Measurements from ENCODE around the gene KDM4F. TPM values are rescaled to one million over a fixed set of nuclear protein-coding genes. Genes with fewer than 3 reads are reported as not detected.

KDM4F gene
- total and polyA plus RNA-seq, 11 donors: not detected

DNA sequence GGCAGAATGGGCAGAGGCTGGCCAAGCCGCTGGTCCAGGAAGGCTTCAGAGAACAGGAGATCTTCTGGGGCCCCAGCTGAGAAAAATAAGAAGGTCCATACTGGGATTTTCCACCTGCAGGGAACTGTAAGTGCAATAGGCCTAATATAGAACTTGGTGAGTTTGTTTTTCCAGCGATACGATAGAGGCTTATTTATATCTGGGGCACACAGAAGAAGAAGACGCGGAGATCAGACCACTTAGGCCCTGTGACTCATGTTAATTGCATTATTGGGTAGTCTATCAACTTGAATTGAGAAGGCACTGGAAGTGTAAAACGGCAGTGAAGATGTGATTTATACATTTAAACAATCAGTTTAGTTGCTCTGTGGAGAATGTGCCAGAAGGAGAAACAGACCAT is 9.8 kb downstream of the KDM4F start:
- H3K4me1 ChIP-seq: no peaks in the 10 kb centered on the region
- H3K27me3 ChIP-seq: peaks cover 0 to 10% (median 0%) of the 10 kb centered on the region in 9 donors
- TF ChIP-seq, protein P1, sequence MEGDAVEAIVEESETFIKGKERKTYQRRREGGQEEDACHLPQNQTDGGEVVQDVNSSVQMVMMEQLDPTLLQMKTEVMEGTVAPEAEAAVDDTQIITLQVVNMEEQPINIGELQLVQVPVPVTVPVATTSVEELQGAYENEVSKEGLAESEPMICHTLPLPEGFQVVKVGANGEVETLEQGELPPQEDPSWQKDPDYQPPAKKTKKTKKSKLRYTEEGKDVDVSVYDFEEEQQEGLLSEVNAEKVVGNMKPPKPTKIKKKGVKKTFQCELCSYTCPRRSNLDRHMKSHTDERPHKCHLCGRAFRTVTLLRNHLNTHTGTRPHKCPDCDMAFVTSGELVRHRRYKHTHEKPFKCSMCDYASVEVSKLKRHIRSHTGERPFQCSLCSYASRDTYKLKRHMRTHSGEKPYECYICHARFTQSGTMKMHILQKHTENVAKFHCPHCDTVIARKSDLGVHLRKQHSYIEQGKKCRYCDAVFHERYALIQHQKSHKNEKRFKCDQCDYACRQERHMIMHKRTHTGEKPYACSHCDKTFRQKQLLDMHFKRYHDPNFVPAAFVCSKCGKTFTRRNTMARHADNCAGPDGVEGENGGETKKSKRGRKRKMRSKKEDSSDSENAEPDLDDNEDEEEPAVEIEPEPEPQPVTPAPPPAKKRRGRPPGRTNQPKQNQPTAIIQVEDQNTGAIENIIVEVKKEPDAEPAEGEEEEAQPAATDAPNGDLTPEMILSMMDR (IDR thresholded peaks at IDR 0.05): no peak
- TF ChIP-seq POLR2A (IDR thresholded peaks at IDR 0.05): no peak
- no peaks in the 10 kb centered on the region for H3K36me3 ChIP-seq
- no peak for DNase-seq
- intact Hi-C loops (cut with DNase I): no loop called here
- peak in 1 of 4 donors; percentile 75 for ATAC-seq
- H3K27ac ChIP-seq: no peak overlapping the region
- no peaks in the 10 kb centered on the region for H3K9me3 ChIP-seq
- 71 to 79% (median 74%) methylated on average over 6 of the region's 6 CpGs for WGBS, 4 donors
- H3K4me3 ChIP-seq: no peak overlapping the region

- H3K36me3 ChIP-seq: no peaks in the 10 kb centered on the region
- H3K9me3 ChIP-seq: no peaks in the 10 kb centered on the region
- DNase-seq (no peak), ATAC-seq (no peak)
- no peak overlapping the region for H3K27ac ChIP-seq
- no peak overlapping the region for H3K4me3 ChIP-seq
- H3K4me1 ChIP-seq: peaks cover under 1 to 22% (median 13%) of the 10 kb centered on the region in 12 donors
- 91 to 99% (median 95%) methylated on average over 1 of the region's 1 CpG for WGBS, 4 donors
- intact Hi-C loops (cut with DNase I): loop anchor here in 8 of 10 donors (5.0 to 10.0 kb wide), 10 partner anchors 67 to 702 kb away; partner anchors contain the start of genes CWC15 (in 4 of the 8), KDM4D (in 4 of the 8) and SESN3 (in 1 of the 8)
- no peaks in the 10 kb centered on the region for H3K27me3 ChIP-seq
- TF ChIP-seq, protein P1 (IDR thresholded peaks at IDR 0.05): no peak
Measured at GRCh38 chr11:95065336-95065735, 16.1 kb downstream of the KDM4F start.

DNA sequence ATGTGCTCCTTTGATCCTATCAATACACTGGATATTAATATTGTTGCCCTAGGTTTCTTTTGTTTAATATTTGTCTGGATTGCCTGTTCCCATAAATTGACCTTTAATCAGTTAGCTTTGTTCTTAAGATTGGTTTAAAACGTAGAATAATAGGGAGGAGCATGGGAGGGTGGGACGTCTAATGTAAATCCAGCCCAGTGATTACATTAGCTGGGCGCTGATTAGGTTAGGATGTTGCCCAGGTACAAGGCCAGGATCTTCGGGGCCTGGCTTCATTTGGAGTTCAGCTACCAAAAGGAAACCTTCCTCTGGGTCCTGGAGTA is 17.5 kb downstream of the KDM4F start, which contains the start of gene SRSF8:
SRSF8 (plus strand) TSS at position 204 of the 323 bp plus-strand sequence. CDS start 308 bp downstream, outside the sequence.
- no peak for DNase-seq
- WGBS, 4 donors: 0 to 1% (median 0%) methylated on average over 4 of the region's 4 CpGs
- intact Hi-C loops (cut with DNase I): loop anchor here in 8 of 10 donors (2.0 to 10.0 kb wide), 12 partner anchors 66 to 701 kb away; partner anchors contain the start of genes CWC15 (in 4 of the 8), KDM4D (in 4 of the 8) and SESN3 (in 2 of the 8)
- Histone ChIP-seq H3K4me3 (peak within 1 kb of the TSS; percentile 62 to 92 (median 78)), H3K9me3 (no peaks in the 10 kb centered on the region), H3K36me3 (peaks cover 0 to 6% (median 0%) of the 10 kb centered on the region in 9 donors), H3K27ac (peak within 1 kb of the TSS; percentile 93 to 99 (median 96)), H3K27me3 (no peaks in the 10 kb centered on the region), H3K4me1 (peaks cover 3 to 24% (median 13%) of the 10 kb centered on the region in 12 donors)
- no peak for ATAC-seq
- no peak for TF ChIP-seq POLR2A (IDR thresholded peaks at IDR 0.05)
- TF ChIP-seq, protein P1 (IDR thresholded peaks at IDR 0.05): no peak

GRCh38 chr11:95067039-95067840 is 18.0 kb downstream of the KDM4F start:
- H3K27me3 ChIP-seq: no peaks in the 10 kb centered on the region
- H3K4me3 ChIP-seq: peak overlapping the region; percentile 62 to 92 (median 78)
- peak overlapping the region; percentile 93 to 99 (median 96) for H3K27ac ChIP-seq
- DNase-seq: peak; percentile 85 to 93 (median 89)
- H3K36me3 ChIP-seq: peaks cover 0 to 8% (median 0%) of the 10 kb centered on the region in 9 donors
- TF ChIP-seq POLR2A (IDR thresholded peaks at IDR 0.05): peak in 1 of 2 donors; percentile 49
- TF ChIP-seq, protein P1 (IDR thresholded peaks at IDR 0.05): peak; percentile 35 to 83 (median 62)
- WGBS, 4 donors: 0 to 1% (median 1%) methylated on average over 25 to 98 of the region's 98 CpGs
- peaks cover 3 to 24% (median 13%) of the 10 kb centered on the region in 12 donors for H3K4me1 ChIP-seq
- ATAC-seq: peak; percentile 65 to 91 (median 86)
- intact Hi-C loops (cut with DNase I): loop anchor here in 8 of 10 donors (2.0 to 10.0 kb wide), 12 partner anchors 65 to 700 kb away; partner anchors contain the start of genes CWC15 (in 4 of the 8), KDM4D (in 4 of the 8) and SESN3 (in 2 of the 8)
- H3K9me3 ChIP-seq: no peaks in the 10 kb centered on the region
